GM12892 (cell line): Measurements from ENCODE around the gene CAMTA1.

Experiments used
- DNase-seq: peaks from one replicate; pipeline ENCODE4 v3.0.0; 2011; ENCODE audit not compliant: insufficient read length
- FAIRE-seq: peaks from 2 replicates; lab custom pipeline; 2011; peaks lifted over from hg19 to GRCh38; lab: Jason Lieb, UNC
- POLR2A ChIP-seq: IDR thresholded peaks from 2 replicates; pipeline ENCODE4 v1.6.1; 2011; ENCODE audit warnings: low read depth, low read length, control low read depth
- POLR2AphosphoS5 ChIP-seq: IDR thresholded peaks from 2 replicates; pipeline ENCODE4 v1.6.1; 2011; ENCODE audit warnings: low read depth, low read length, control low read depth
- TAF1 ChIP-seq: IDR thresholded peaks from 2 replicates; pipeline ENCODE4 v1.6.1; 2011; ENCODE audit warnings: low read depth, mild to moderate bottlenecking, control low read depth, low read length, borderline replicate concordance

The CAMTA1 gene

DNA sequence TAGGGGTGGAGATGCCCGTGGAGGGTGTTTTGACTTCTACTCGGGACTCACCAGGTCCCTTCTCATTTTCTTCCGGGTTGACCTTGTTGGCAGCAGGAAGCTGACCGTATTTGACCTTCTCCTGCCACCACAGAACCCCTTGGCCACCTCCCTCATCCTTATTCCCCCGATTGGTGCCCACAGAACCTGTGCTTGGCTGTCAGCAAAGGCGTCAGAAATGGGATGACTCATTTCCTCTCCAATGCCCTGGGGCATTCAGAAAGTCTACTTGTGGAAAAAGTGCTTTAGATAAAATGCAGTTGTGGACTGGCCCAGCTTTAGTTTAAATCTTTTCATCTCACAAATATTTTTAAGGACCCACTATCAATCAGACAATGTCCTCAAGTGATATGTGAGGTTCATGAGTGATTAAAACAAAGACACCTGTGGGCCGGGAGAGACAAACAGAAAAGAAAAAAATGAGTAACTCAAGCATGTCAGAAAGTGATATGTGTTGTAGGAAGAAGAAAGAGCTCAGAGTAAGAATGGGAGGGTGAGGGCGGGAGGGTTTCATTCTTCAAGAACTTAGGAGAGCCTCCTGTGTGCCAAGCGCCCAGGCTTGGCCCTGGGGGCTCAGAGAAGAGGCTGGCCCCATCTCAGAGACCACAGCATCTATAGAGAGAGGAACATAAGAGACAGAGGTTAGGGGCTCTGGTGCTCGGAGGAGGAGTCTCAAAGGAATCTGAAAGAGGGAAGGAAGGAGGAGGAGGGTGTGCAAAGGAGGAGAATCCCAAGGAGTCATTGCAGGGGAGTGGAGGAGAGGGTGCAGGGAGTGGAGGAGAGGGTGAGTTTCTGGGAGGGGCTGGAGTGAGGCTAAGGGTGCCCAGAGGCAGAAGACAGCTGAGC lies 764.3 kb downstream of the CAMTA1 start:
- no peak for DNase-seq

DNA sequence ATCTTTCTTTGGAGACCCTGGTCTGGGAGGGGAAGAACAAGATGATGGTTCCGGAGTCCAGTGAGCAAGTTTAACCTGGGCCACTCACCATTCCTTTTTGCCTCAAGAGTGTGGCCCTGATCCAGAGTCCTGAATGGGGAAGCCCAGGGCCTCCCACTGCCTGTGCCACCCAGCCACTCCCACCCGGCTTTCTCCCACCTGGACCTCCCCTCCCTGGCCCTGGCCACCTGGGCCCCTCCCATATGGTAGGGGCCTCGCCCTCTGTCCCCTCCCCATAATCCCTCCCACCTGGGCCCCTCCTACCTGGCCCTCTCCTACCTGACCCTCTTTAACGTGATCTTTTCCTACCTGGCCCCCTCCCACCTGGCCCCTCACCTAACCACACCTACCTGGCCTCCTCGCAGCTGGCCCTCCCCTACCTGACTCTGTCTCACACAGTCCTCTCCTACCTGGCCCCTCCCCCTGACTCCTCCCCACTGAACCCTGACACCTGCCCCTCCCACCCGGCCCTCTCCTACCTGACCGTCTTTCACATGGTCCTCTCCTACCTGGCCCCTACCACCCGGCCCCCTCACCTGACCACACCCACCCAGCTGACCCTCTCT lies 765.1 kb downstream of the CAMTA1 start:
- TF ChIP-seq POLR2A, result no peak
- no peak for TF ChIP-seq POLR2AphosphoS5
- FAIRE-seq, result no peak
- no peak for DNase-seq

More for the DNA sequence above, 764.3 kb downstream of the CAMTA1 start:
- FAIRE-seq, result no peak
- TF ChIP-seq POLR2AphosphoS5, result no peak
- no peak for TF ChIP-seq POLR2A
- TF ChIP-seq TAF1, result no peak

DNA sequence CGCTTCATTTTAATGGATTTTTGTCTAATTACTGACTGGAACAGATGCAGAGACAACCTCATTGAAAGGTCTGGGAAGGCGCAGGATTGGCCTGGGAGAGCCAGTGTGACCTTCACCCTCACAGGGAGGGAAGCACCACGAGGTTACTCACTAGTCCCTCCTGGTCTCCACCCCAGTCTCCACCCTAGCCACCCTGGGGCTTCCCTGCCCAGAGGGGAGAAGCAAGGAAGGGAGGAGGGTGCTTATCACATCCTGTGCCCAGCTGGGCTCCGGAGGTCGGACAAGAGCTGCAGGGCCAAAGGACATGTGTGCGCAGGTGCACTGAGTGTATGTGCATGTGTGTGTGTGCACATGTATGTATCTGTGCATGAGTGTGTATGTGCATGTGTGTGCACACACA lies 765.7 kb downstream of the CAMTA1 start:
- no peak for TF ChIP-seq POLR2A
- TF ChIP-seq TAF1, result no peak
- DNase-seq, result no peak
- no peak for FAIRE-seq

DNA sequence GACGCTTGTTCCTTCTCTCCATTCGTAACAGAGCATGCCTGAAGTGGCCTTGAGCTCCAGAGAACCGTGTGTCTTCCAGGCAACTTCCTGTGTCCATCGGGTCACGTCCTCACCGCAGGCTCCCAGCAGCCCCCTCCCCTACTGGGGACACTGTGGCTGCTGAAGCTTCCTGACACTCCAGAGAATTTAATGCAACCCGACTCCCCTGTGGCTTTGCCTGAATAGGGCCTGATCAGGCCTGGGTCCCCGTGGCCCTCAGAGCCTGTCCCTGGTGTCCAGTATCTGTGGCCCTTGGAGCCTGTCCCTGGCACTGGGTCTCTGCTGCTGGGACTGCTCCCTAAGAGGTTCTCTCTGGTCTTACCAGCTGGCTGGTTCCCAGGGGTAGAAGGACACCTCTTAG lies 766.2 kb downstream of the CAMTA1 start:
- FAIRE-seq (no peak), DNase-seq (no peak)
- TF ChIP-seq POLR2A, result no peak
- no peak for TF ChIP-seq TAF1
- no peak for TF ChIP-seq POLR2AphosphoS5

DNA sequence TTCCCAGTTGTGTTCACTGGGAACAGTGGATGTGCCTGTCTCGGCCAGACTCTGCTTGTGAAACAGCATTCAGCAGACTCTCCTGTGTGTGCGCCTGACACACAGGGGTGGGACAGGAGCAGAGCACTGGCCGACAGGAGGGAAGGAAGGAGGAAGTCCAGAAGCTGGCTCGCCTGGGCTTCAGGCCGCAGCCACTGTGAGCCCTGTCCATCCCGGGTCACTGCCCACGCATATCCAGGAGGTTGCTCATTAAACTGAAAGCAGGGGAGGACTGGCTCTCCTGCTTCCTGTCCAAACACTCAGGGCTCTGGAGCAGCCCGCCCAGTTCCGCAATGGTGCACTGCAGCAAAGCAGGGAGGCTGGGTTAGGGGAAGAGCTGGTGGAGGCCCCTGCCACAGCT lies 767.1 kb downstream of the CAMTA1 start:
- FAIRE-seq, result no peak
- TF ChIP-seq POLR2AphosphoS5, result no peak
- no peak for TF ChIP-seq TAF1
- TF ChIP-seq POLR2A, result no peak

DNA sequence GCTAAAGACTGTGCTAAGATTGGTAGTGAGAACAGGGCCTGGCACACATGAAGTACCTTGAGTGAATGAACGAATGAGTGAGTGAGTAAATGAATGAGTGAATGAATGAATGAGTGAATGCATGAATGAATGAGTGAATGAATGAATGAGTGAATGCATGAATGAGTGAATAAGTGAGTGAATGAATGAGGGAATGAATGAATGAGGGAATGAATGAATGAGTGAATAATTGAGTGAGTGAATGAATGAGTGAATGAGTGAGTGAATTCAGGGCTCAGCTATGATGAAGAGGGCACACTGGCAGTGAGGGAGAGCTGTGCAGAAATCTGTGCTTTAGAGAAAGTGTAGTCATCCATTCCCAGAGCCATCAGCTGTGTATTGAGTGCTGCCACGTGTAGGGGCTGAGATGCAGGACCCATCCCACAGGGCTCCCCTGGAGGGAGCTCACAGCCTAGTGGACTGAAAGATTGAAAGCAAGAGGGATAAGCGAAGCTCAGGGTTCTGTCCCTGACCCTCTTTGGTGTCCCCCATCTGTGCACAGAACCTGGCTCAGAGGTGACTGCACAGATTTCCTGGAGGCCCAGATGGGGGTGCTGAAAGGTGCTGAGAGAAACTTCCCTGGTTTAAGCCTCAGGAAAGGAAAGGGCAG lies 767.9 kb downstream of the CAMTA1 start:
- DNase-seq (no peak), FAIRE-seq (no peak)
- no peak for TF ChIP-seq POLR2A
- no peak for TF ChIP-seq TAF1
- no peak for TF ChIP-seq POLR2AphosphoS5

More for the DNA sequence above, 767.1 kb downstream of the CAMTA1 start:
- no peak for DNase-seq

DNA sequence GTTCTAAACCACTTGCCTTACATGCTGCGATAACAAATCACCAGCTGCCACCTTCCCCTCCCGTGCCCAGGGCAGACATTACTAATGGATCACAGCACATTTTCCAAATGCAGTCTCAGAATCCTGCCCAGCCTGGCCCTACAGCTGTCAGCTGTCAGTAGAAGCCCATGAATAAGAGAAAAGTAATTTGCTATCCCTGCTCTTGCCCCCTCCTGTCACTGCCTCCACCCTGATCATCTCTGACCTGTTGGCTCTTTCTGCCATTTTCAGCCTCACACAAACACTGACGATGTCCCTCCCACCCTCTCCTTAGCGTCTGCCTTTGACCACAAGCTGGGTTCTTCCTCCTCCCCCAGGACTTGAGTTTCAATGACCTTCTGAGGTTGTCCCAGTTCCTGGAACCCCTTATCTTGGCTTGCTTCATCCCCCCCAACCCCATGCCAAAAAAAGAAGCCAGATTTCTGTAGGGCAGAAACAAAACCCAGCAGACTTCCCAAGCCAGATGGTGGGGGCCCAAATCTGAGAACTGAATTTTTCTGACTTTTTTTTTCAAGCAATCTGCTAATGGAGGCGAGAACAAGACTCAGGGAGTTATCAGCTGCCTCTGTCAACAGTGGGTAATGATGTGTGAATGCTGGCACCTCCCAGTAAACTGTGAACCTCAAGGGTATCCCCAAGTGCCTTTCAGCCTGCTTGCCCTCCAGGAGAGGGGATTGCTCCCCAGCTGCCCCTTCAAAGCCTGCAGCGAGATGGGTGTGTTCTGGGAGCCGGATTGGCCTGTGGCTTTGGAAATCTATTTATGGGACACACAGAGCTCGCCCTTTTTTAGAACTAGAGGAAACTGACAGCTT lies 769.4 kb downstream of the CAMTA1 start:
- DNase-seq (no peak), FAIRE-seq (no peak)
- no peak for TF ChIP-seq POLR2AphosphoS5
- no peak for TF ChIP-seq TAF1

DNA sequence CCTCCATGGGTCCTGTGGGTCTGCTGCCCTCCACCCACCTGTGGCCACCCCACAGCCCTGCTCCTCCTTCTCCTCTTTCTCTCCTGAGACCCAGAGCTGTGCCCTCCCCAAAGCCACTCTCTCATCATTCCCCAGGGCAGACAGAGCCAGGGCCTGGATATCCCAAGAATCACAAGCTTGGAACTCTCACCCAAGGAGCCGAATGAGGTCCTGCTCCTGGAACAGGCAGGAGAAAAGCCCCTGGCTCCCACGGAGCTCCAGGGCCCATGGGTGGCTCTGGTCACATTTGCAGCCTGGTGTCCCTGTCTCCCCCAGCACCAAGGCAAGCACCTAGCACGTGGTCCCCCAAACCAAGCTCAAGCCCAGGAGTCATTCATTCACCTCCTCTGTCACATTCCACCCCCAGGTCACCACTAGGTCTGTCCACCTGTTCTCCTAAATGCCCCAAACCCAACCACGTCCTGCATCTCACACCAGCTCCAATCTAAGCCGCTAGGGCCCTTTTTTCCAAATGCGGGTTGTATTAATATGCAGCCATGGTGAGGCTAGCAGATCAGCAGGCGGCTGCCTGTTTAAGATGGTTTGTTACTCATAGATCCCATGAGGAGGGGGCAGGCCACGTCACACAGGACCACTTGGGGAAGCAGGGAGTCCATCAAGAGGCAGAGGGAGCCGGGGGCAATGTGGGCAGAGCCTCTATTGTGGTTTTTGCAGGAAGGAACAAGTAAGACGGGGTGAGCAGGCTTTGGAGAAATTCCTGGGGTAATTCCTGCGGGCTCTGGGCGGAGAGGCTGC lies 770.3 kb downstream of the CAMTA1 start:
- no peak for TF ChIP-seq POLR2AphosphoS5
- TF ChIP-seq POLR2A, result no peak
- TF ChIP-seq TAF1, result no peak
- DNase-seq (no peak), FAIRE-seq (no peak)

DNA sequence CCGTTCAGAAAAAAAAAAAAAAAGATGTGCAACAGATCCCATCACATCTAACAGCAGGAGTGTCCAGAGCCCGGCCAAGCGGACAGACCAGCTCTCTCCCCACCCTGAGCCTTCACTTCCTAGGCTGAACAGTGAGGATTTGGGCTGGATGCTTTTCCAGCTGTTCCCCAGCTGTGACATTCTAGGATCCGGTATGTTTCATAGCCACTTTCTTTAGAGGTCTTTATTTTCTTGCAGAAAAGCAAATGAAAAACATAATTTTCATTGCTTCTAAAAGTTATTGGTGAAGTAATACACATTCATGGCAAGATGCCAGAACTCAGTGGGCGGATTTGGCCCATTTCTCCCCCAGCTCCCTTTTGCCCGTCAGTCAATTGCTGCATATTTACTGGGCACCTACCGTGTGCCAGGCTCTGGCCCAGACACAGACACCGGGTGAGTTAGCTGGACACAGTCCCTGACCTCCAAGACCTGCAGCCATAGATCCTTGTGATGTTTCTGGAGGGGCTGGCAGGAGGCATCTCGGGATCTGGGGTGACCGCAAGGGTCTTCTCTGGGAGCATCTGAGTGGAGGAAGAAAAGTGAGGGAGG lies 772.1 kb downstream of the CAMTA1 start:
- FAIRE-seq (no peak), DNase-seq (no peak)
- TF ChIP-seq POLR2AphosphoS5 (no peak), TAF1 (no peak), POLR2A (no peak)

DNA sequence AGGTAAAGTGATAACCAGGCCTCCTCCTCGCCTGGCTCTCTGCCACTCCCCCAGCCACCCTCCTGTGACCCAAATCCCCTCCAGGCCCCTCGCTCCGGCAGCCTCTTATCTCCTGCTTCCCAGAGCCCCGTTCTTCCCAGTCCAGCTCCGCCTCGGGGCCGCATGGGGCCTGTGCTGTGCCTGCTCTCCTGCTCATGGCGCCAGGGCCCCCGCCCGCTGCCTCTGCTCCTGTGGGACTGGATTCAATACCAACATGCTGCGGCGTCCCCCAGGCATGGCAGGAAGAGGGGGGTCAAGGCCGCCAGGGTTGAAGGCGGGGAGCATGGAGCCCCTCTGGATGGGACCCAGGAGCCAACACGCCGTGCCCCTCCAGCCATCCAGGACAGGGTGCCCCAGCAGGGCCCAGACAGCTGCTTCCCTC lies 772.8 kb downstream of the CAMTA1 start:
- DNase-seq, result no peak
- no peak for FAIRE-seq
- TF ChIP-seq POLR2AphosphoS5, result no peak

DNA sequence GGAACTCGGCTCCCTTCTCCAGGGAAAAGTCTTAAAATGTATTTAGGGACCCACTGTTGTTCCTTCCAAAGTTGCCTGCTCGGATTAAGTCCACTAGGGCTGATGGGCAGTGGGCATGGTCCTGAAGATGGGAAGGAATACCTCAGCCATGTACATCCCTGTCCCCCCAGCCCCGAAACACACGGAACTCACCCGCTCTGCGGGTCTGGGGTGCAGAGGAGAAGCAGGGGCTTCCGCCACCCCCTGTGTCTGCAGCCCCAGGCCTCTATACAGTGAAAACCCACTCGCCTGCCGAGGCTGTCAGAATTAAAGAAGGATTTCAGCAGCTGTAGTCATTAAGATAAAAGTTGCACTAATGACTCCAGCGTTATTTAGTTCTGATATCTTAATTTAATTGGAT lies 773.2 kb downstream of the CAMTA1 start:
- FAIRE-seq (no peak), DNase-seq (no peak)
- TF ChIP-seq POLR2AphosphoS5 (no peak), POLR2A (no peak)
